H9 (cell line): ENCODE measurements around the gene BNC1. TPM values are rescaled to one million over a fixed set of nuclear protein-coding genes. Genes with fewer than 3 reads are reported as not detected.

Experiments used
- DNase-seq: peaks from one replicate; pipeline ENCODE4 v3.0.0-alpha.2; 2017
- H2AFZ ChIP-seq: one replicate; pipeline ENCODE4 v1.6.1; 2013; ENCODE audit warnings: mild to moderate bottlenecking, low read length, control low read depth, moderate library complexity
- H2AK5ac ChIP-seq: 2 replicates; pipeline ENCODE4 v1.6.1; 2013; ENCODE audit warnings: low read length, control low read depth, mixed read lengths; ENCODE audit not compliant: insufficient read length
- H2BK120ac ChIP-seq: one replicate; pipeline ENCODE4 v1.6.1; 2013; ENCODE audit warnings: low read depth, mild to moderate bottlenecking, low read length, control low read depth, inconsistent platforms; ENCODE audit not compliant: poor library complexity, severe bottlenecking
- H2BK12ac ChIP-seq: 2 replicates; pipeline ENCODE4 v1.6.1; 2013; ENCODE audit warnings: low read length, control low read depth, mixed read lengths, low read depth; ENCODE audit not compliant: insufficient read length
- H2BK15ac ChIP-seq: 2 replicates; pipeline ENCODE4 v1.6.1; 2013; ENCODE audit warnings: low read depth, low read length, control low read depth
- H2BK20ac ChIP-seq: one replicate; pipeline ENCODE4 v1.6.1; 2013; ENCODE audit warnings: low read depth, mild to moderate bottlenecking, low read length, control low read depth, inconsistent platforms; ENCODE audit not compliant: poor library complexity, severe bottlenecking
- H2BK5ac ChIP-seq: 2 replicates; pipeline ENCODE4 v1.6.1; 2013; ENCODE audit warnings: low read length, control low read depth, mixed read lengths; ENCODE audit not compliant: insufficient read length
- H3K14ac ChIP-seq: 2 replicates; pipeline ENCODE4 v1.6.1; 2013; ENCODE audit warnings: low read length, control low read depth; ENCODE audit not compliant: insufficient read depth
- H3K18ac ChIP-seq: 2 replicates; pipeline ENCODE4 v1.6.1; 2013; ENCODE audit warnings: low read depth, mild to moderate bottlenecking, mixed read lengths, low read length, control low read depth; ENCODE audit not compliant: insufficient read length
- H3K23ac ChIP-seq: 2 replicates; pipeline ENCODE4 v1.6.1; 2013; ENCODE audit warnings: low read length, control low read depth, mixed read lengths, low read depth; ENCODE audit not compliant: insufficient read length
- H3K23me2 ChIP-seq: 2 replicates; pipeline ENCODE4 v1.6.1; 2013; ENCODE audit warnings: low read depth, mild to moderate bottlenecking, mixed read lengths, low read length, control low read depth; ENCODE audit not compliant: insufficient read length, poor library complexity, severe bottlenecking
- H3K27ac ChIP-seq: 2 replicates; pipeline ENCODE4 v1.5.1; 2013; ENCODE audit warnings: low read length, control low read depth, mixed read lengths, low read depth; ENCODE audit not compliant: insufficient read length
- H3K27me3 ChIP-seq: 2 replicates; pipeline ENCODE4 v1.6.1; 2013; ENCODE audit warnings: low read length, control low read depth, inconsistent platforms; ENCODE audit not compliant: insufficient read depth
- H3K4ac ChIP-seq: 2 replicates; pipeline ENCODE4 v1.6.1; 2013; ENCODE audit warnings: low read depth, mild to moderate bottlenecking, control low read depth, inconsistent platforms, low read length, moderate library complexity
- H3K4me1 ChIP-seq: 2 replicates; pipeline ENCODE4 v1.6.1; 2013; ENCODE audit warnings: low read length, control low read depth, inconsistent platforms; ENCODE audit not compliant: insufficient read depth
- H3K4me2 ChIP-seq: 2 replicates; pipeline ENCODE4 v1.6.1; 2013; ENCODE audit warnings: low read length, control low read depth, mixed read lengths; ENCODE audit not compliant: insufficient read length, insufficient read depth
- H3K56ac ChIP-seq: 2 replicates; pipeline ENCODE4 v1.6.1; 2013; ENCODE audit warnings: low read depth, mild to moderate bottlenecking, mixed read lengths, low read length, control low read depth; ENCODE audit not compliant: insufficient read length
- H3K79me1 ChIP-seq: 2 replicates; pipeline ENCODE4 v1.6.1; 2013; ENCODE audit warnings: low read depth, mild to moderate bottlenecking, moderate library complexity, low read length, control low read depth, inconsistent platforms; ENCODE audit not compliant: insufficient read depth, poor library complexity, severe bottlenecking
- H3K79me2 ChIP-seq: 2 replicates; pipeline ENCODE4 v1.6.1; 2013; ENCODE audit warnings: low read length, control low read depth, inconsistent platforms; ENCODE audit not compliant: insufficient read depth
- H3K9ac ChIP-seq: 2 replicates; pipeline ENCODE4 v1.6.1; 2013; ENCODE audit warnings: low read length, control low read depth, mixed read lengths; ENCODE audit not compliant: insufficient read length; ENCODE audit errors: extremely low read depth
- H3K9me3 ChIP-seq: one replicate; pipeline ENCODE4 v1.6.1; 2013; ENCODE audit warnings: low read depth, low read length, inconsistent platforms; ENCODE audit not compliant: control insufficient read depth
- H3T11ph ChIP-seq: one replicate; pipeline ENCODE4 v1.6.1; 2013; ENCODE audit warnings: mild to moderate bottlenecking, low read length, control low read depth, inconsistent platforms
- H4K20me1 ChIP-seq: one replicate; pipeline ENCODE4 v1.6.1; 2013; ENCODE audit not compliant: control insufficient read depth, insufficient read length, insufficient read depth
- H4K5ac ChIP-seq: 2 replicates; pipeline ENCODE4 v1.6.1; 2013; ENCODE audit warnings: low read depth, mild to moderate bottlenecking, mixed read lengths, low read length, control low read depth; ENCODE audit not compliant: insufficient read length
- H4K8ac ChIP-seq: replicated peaks from 2 replicates; pipeline ENCODE4 v1.6.1; 2013; ENCODE audit warnings: low read length, control low read depth, mixed read lengths, low read depth; ENCODE audit not compliant: insufficient read length
- H4K91ac ChIP-seq: 2 replicates; pipeline ENCODE4 v1.6.1; 2013; ENCODE audit warnings: low read depth, mild to moderate bottlenecking, moderate library complexity, mixed read lengths, low read length, control low read depth; ENCODE audit not compliant: insufficient read length
- H3K27ac Mint-ChIP-seq, 3 experiments: 2 replicates in 2 of 3; 3 replicates in 1 of 3; pipeline ENCODE4 v1.8.0; 2020 to 2021; ENCODE audit warnings: mixed read lengths in 3 of 3, mild to moderate bottlenecking in 1 of 3, moderate library complexity in 1 of 3
- H3K27me3 Mint-ChIP-seq: 2 replicates; pipeline ENCODE4 v1.8.0; 2021; ENCODE audit warnings: low read depth, mild to moderate bottlenecking, moderate library complexity, mixed read lengths
- H3K36me3 Mint-ChIP-seq, 3 experiments: 2 replicates in 2 of 3; 3 replicates in 1 of 3; pipeline ENCODE4 v1.8.0; 2020 to 2021; ENCODE audit warnings: low read depth in 3 of 3, mixed read lengths in 3 of 3; ENCODE audit not compliant: insufficient read depth in 1 of 3
- H3K4me1 Mint-ChIP-seq, 2 experiments: 2 replicates each; pipeline ENCODE4 v1.8.0; 2020; ENCODE audit warnings: mixed read lengths in 2 of 2
- H3K4me3 Mint-ChIP-seq, 2 experiments: 2 replicates in 1 of 2; 3 replicates in 1 of 2; pipeline ENCODE4 v1.8.0; 2020 to 2021; ENCODE audit warnings: mild to moderate bottlenecking in 2 of 2, mixed read lengths in 2 of 2, moderate library complexity in 1 of 2
- H3K9me3 Mint-ChIP-seq, 2 experiments: 2 replicates in 1 of 2; 3 replicates in 1 of 2; pipeline ENCODE4 v1.8.0; 2020; ENCODE audit warnings: mild to moderate bottlenecking in 2 of 2, mixed read lengths in 2 of 2, moderate library complexity in 1 of 2
- CTCF ChIP-seq: fragments of 200-600 bp; sonication (generic); conservative IDR thresholded peaks from 3 replicates; pipeline ENCODE4 v1.8.0; 2021; ENCODE audit warnings: antibody characterized with exemption, mild to moderate bottlenecking
- WGBS: extraction: QIAGEN DNeasy Blood & Tissue Kit; methylation state at CpG from one replicate; pipeline ENCODE4 v1.1.7; 2013; ENCODE audit warnings: missing lambda C conversion rate, low lambda C conversion rate, mixed read lengths; ENCODE audit not compliant: insufficient read length; ENCODE audit errors: extremely low coverage; 5-methylcytosine and 5-hydroxymethylcytosine counted together
- total RNA-seq: library from RNA; stranded (reverse); gene quantifications from 2 replicates; pipeline ENCODE4 v1.2.1, GENCODE V29; 2021

The BNC1 gene
- total RNA-seq, 1 experiment from 2014 or later, result not detected

- H3K79me2 ChIP-seq, result no peaks in the 10 kb centered on the region
- Mint-ChIP-seq H3K27ac (no peak overlapping the region), H3K4me3 (no peak overlapping the region), H3K9me3 (no peaks in the 10 kb centered on the region), H3K27me3 (peaks cover 10% of the 10 kb centered on the region), H3K4me1 (peaks cover 2 to 4% of the 10 kb centered on the region in 2 experiments; a peak in 2 of 4 replicates), H3K36me3 (no peaks in the 10 kb centered on the region)
- H3K18ac ChIP-seq, result no peak overlapping the region
- no peak overlapping the region for H2AK5ac ChIP-seq
- no peak overlapping the region for H2BK12ac ChIP-seq
- H4K91ac ChIP-seq, result no peak overlapping the region
- no peak for TF ChIP-seq CTCF
- no peaks in the 10 kb centered on the region for H3K23me2 ChIP-seq
- H3K56ac ChIP-seq, result no peak overlapping the region
- no peak overlapping the region for H3K4ac ChIP-seq
- WGBS, result no CpG with 5 or more reads among the region's 6 CpGs
- no peak overlapping the region for H4K8ac ChIP-seq
- no peak overlapping the region for H3K27ac ChIP-seq
- H2BK5ac ChIP-seq, result no peak overlapping the region
- H3K9ac ChIP-seq, result no peak overlapping the region
- H3T11ph ChIP-seq, result no peak overlapping the region
- no peak overlapping the region for H2AFZ ChIP-seq
- H3K79me1 ChIP-seq, result no peaks in the 10 kb centered on the region
- no peaks in the 10 kb centered on the region for H4K20me1 ChIP-seq
- H3K23ac ChIP-seq, result no peak overlapping the region
- H3K27me3 ChIP-seq, result no peaks in the 10 kb centered on the region
- DNase-seq, result no peak
- H3K4me1 ChIP-seq, result no peaks in the 10 kb centered on the region
- H2BK120ac ChIP-seq, result no peak overlapping the region
- H3K4me2 ChIP-seq, result no peak overlapping the region
- no peaks in the 10 kb centered on the region for H3K9me3 ChIP-seq
- no peak overlapping the region for H3K14ac ChIP-seq
- H4K5ac ChIP-seq, result no peak overlapping the region
- no peak overlapping the region for H2BK20ac ChIP-seq
- H2BK15ac ChIP-seq, result no peak overlapping the region
Measured at GRCh38 chr15:83295417-83295816, 11.0 kb upstream of the BNC1 start.
